Measurements from ENCODE around the gene PYGL. TPM values are rescaled to one million over a fixed set of nuclear protein-coding genes. Genes with fewer than 3 reads are reported as not detected.
A peak's percentile ranks its signal among the peaks of the same experiment; 100 is the strongest.

PYGL gene
- total RNA-seq, 1 experiment from 2014 or later: 75.6 TPM

DNA sequence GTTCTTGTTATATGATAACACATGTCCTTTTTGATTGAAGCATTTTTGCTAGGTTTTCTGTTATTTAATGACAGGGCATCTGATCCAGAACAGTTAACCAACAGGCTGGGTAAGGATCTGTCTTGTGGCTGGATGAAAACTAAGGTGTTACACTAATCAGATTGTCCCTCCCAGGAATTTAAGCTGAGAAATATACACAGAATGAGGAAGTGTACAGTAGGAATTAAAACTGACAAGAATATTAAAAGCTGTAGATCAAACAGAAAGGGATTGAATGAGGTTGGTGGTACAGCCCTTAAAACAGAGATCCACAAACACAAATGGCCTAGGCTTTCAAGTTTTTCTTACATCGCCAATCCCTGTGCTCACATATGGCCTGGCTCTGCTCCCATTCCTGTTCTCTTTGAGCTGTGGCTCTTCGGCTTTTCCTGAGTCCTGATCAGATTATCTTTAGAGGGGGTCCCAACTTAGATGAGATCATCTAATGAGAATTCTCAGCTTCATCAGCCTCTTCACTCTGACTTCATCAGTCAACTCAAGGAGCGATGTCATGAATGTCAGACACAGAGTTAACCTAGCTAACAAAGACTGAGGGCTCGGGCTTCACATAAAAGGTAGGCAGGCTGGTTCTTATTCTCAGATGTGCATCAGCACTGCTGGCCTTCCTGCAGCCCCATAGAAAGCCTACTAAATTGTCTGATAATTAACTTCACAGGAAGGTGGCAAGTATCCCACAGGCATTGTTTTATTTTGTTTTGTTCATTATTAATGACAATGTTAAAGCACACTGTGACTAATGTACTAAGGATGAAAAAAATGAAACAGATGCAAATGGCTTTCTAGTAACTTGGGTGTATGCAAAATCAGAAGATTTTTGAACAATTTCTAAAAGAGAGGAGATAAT lies 11.4 kb downstream of the PYGL start:
- no peaks in the 10 kb centered on the region for H3K79me2 ChIP-seq (ENCODE audit: low read depth)
- H4K20me1 ChIP-seq (ENCODE audit: insufficient read depth): no peaks in the 10 kb centered on the region
- no TSS peak for BruUV-seq (replicated peaks)
- ChIA-PET POLR2A (ENCODE audit: unreplicated experiment) (interaction anchor here (0.6 kb wide), 1 partner anchor 383 kb away, joined by 4 read pairs; no protein-coding TSS in a partner anchor), CTCF (interaction anchor here (0.5 kb wide), 1 partner anchor 125 kb away, joined by 14 read pairs; no protein-coding TSS in a partner anchor)
- H3K27ac ChIP-seq: 0 out of 2 replicates have a peak overlapping the region, but pooled peaks have one; percentile 15
- H3K9me2 ChIP-seq (ENCODE audit: insufficient read depth): no peaks in the 10 kb centered on the region; the same call in 1 of the 2 replicates
- H3K27me3 ChIP-seq (ENCODE audit: insufficient read depth, low read depth): no peaks in the 10 kb centered on the region
- TF ChIP-seq, protein P1, sequence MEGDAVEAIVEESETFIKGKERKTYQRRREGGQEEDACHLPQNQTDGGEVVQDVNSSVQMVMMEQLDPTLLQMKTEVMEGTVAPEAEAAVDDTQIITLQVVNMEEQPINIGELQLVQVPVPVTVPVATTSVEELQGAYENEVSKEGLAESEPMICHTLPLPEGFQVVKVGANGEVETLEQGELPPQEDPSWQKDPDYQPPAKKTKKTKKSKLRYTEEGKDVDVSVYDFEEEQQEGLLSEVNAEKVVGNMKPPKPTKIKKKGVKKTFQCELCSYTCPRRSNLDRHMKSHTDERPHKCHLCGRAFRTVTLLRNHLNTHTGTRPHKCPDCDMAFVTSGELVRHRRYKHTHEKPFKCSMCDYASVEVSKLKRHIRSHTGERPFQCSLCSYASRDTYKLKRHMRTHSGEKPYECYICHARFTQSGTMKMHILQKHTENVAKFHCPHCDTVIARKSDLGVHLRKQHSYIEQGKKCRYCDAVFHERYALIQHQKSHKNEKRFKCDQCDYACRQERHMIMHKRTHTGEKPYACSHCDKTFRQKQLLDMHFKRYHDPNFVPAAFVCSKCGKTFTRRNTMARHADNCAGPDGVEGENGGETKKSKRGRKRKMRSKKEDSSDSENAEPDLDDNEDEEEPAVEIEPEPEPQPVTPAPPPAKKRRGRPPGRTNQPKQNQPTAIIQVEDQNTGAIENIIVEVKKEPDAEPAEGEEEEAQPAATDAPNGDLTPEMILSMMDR (conservative IDR thresholded peaks at IDR 0.05): no peak
- no peak for TF ChIP-seq EZH2 (IDR thresholded peaks at IDR 0.05; ENCODE audit: low read depth)
- H2AFZ ChIP-seq: no peak overlapping the region
- intact Hi-C loops (cut with micrococcal nuclease; ENCODE audit: unreplicated experiment): no loop called here
- H3F3A ChIP-seq (ENCODE audit: insufficient read depth, low read depth): peaks cover 16% of the 10 kb centered on the region
- peak in 1 of 2 experiments; percentile 51 for DNase-seq
- H3K36me3 ChIP-seq (ENCODE audit: low read depth): peaks cover 42% of the 10 kb centered on the region
- 0 out of 2 replicates have a peak overlapping the region, but pooled peaks have one; percentile 24 for H3K4me2 ChIP-seq
- H3K4me3 ChIP-seq: no peak overlapping the region
- H3K4me1 ChIP-seq (replicated peaks; ENCODE audit: insufficient read depth): peaks cover 17% of the 10 kb centered on the region
- H3K9me3 ChIP-seq (ENCODE audit: insufficient read depth, low read depth): no peaks in the 10 kb centered on the region

DNA sequence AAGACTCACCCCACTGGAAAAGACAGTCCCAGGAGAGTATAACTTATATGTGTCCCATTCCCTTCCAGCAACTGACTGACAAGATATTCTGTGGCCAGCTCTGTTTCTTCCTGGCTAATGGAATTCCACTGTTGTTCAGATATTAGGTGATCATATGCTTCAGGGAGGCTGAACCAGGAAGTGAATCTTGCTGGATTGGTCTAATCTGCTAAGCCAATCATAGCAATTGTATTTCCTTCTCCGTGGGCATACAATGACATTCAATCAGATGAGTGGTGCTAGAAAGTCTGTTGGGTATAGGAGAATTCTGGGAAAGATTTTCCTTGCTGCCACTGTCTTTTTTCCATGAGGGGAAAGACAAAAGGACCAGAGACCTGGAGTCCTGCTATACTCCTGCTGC lies 12.1 kb downstream of the PYGL start:
- Histone ChIP-seq H3F3A (ENCODE audit: insufficient read depth, low read depth) (peaks cover 12% of the 10 kb centered on the region; the same call in 1 of the 2 replicates), H3K36me3 (ENCODE audit: low read depth) (peaks cover 42% of the 10 kb centered on the region), H3K27ac (no peak overlapping the region), H3K9me3 (ENCODE audit: insufficient read depth, low read depth) (no peaks in the 10 kb centered on the region), H3K27me3 (ENCODE audit: insufficient read depth, low read depth) (no peaks in the 10 kb centered on the region), H4K20me1 (ENCODE audit: insufficient read depth) (no peaks in the 10 kb centered on the region), H3K4me3 (no peak overlapping the region), H2AFZ (no peak overlapping the region), H3K4me2 (no peak overlapping the region), H3K4me1 (replicated peaks; ENCODE audit: insufficient read depth) (peaks cover 10% of the 10 kb centered on the region), H3K9me2 (ENCODE audit: insufficient read depth) (no peaks in the 10 kb centered on the region; the same call in 1 of the 2 replicates), H3K79me2 (ENCODE audit: low read depth) (no peaks in the 10 kb centered on the region)
- no peak for DNase-seq
- intact Hi-C loops (cut with micrococcal nuclease; ENCODE audit: unreplicated experiment): no loop called here
- TF ChIP-seq, protein P1 (conservative IDR thresholded peaks at IDR 0.05): no peak
- no peak for TF ChIP-seq EZH2 (IDR thresholded peaks at IDR 0.05; ENCODE audit: low read depth)
- CTCF ChIA-PET: no interaction called here
- no TSS peak for BruUV-seq (replicated peaks)
- POLR2A ChIA-PET (ENCODE audit: unreplicated experiment): no interaction called here

- no peaks in the 10 kb centered on the region for H3K79me2 ChIP-seq (ENCODE audit: low read depth)
- H3F3A ChIP-seq (ENCODE audit: insufficient read depth, low read depth): peaks cover 8% of the 10 kb centered on the region; the same call in 1 of the 2 replicates
- no peak overlapping the region for H2AFZ ChIP-seq
- H4K20me1 ChIP-seq (ENCODE audit: insufficient read depth): no peaks in the 10 kb centered on the region
- no peak overlapping the region for H3K27ac ChIP-seq
- no peak overlapping the region for H3K4me2 ChIP-seq
- TF ChIP-seq, protein P1 (conservative IDR thresholded peaks at IDR 0.05): no peak
- TF ChIP-seq EZH2 (IDR thresholded peaks at IDR 0.05; ENCODE audit: low read depth): no peak
- DNase-seq: no peak
- H3K4me1 ChIP-seq (replicated peaks; ENCODE audit: insufficient read depth): peaks cover 4% of the 10 kb centered on the region
- no TSS peak for BruUV-seq (replicated peaks)
- no peaks in the 10 kb centered on the region; the same call in 1 of the 2 replicates for H3K9me2 ChIP-seq (ENCODE audit: insufficient read depth)
- H3K27me3 ChIP-seq (ENCODE audit: insufficient read depth, low read depth): no peaks in the 10 kb centered on the region
- H3K4me3 ChIP-seq: no peak overlapping the region
- H3K36me3 ChIP-seq (ENCODE audit: low read depth): peaks cover 42% of the 10 kb centered on the region
- ChIA-PET CTCF (no interaction called here), POLR2A (ENCODE audit: unreplicated experiment) (no interaction called here)
- intact Hi-C loops (cut with micrococcal nuclease; ENCODE audit: unreplicated experiment): no loop called here
- H3K9me3 ChIP-seq (ENCODE audit: insufficient read depth, low read depth): no peaks in the 10 kb centered on the region
Measured at GRCh38 chr14:50931559-50931958, 12.7 kb downstream of the PYGL start.

Measured in PC-9 (cell line).